Raji (cell line): ENCODE measurements around the gene NUMA1.

Source experiments
- POLR2A ChIP-seq: IDR thresholded peaks from 2 replicates; pipeline ENCODE4 v1.6.1; 2011; ENCODE audit warnings: low read depth, low read length, control low read depth; ENCODE audit not compliant: insufficient read depth

Gene NUMA1

DNA sequence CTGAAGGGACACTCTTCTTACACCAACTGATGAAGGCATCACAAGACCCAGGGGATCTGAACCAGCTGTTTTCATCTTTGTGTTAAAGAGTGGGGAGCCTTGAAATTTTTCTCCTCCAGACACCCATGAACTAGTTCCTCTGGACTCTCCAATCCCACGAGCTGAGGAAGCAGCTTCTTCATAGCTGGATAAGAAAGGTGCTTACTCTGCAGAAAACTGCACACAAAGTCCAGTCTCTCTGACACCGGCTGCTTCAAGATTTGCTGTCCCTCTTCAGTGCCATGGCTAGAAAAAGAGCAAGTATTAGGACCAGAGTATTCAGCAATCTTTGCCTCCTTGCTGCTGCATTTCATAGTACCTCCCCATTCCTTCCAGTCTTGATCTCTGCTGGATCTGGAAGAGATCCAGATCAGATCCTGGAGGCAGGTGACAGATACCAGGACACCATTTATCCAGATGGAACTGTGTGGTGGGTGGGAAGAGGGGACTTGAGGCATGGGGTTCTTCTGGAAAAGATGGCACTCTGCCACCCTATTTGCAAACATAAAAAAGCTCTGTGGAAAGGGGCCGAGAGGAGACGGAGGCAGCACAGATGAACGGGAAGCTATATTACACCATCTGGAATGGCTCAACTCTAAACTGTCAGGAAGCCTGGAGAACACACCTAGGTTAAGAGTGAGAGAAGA lies 56.1 kb downstream of the NUMA1 start:
- TF ChIP-seq POLR2A: no peak

DNA sequence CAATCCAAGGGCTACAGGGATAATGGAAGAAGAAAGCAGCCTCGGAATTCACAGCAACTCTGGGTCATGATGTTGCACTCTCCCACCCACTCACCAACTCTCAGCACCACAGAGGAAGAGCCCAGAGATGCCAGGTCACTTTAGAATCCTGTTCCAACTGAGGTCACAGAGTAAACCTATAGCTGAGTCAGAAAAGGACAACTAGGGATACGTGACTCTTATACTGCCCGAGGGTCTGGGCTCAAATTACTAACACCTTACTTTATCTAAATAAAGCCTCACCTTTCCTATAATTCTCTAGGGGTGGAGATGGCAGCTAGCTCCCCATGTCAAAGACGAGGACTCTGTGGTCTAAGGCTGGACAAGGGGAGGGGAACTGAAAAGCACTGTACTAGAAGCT lies 57.0 kb downstream of the NUMA1 start:
- TF ChIP-seq POLR2A: no peak

DNA sequence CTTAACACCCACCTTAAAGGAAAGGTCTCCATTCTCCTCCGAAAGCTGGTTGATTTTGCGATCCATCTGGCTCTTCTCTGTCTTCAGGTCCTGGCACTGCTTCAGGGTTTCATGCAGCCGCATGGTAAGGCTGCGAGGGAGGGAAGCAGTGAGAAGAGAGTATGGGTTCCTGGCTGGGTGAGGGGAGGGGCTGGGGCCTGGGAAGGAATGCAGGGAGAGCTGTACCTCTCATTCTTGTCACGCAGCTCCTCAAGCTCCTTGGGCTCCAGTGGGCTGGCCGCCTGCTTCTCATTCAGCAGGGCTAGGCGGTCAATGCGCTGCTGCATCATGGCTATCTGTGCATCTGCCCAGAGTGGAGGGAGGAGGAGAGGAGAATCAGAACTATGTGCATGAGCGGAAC lies 62.2 kb downstream of the NUMA1 start:
- TF ChIP-seq POLR2A: no peak

DNA sequence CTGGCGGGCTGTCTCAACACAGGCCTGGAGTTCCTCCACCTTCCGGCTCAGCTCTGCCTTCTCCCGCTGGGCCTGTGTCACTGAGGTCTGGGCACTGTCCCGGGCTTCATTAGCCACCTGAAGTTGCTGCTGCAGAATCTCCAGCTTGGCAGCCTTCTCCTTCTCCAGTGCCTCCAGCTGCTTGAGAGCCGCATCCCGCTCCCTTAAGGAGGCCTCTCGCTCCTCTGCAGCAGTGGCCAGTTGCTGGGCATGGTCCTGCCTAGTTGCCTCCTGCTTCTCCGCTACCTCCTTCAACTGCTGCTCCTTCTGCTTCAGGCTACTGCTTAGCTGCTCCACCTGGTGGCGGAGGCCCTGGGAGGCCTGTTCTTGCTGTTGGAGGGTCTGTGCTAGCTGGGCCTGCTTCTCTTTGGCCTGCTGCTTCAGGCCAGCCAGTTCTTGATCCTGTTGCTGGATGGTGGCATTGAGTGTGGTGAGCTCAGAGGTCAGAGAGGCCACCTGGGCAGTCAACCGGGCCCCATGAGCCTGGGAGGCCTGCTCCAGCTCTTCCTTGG lies 64.8 kb downstream of the NUMA1 start:
- TF ChIP-seq POLR2A: no peak

DNA sequence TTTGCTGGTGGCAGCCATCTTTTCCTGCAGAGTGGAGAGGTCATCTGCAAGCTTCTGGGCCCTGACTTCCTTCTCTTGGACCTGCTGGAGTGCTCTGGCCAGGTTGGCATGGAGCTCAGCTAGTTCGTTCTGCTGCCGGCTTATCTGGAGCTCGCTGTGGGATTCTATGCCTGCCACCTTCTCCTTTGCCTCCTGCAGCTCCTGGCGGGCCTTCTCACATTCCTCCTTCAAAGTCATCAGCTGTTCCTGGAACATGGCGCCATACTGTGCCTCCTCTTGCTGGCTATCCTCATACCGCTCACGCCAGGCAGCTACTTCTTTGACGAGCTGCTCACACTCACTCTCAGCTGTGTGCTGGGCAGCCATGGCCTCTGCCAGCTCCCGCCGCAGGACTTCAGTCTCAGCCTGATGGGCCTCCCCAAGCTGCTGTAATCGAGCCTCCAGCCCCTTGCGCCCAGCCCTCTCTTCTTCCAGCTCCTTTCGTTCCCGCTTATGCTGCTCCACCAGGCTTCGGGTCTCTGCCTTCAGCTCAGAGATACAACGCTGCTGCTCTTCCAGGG lies 65.5 kb downstream of the NUMA1 start:
- no peak for TF ChIP-seq POLR2A

DNA sequence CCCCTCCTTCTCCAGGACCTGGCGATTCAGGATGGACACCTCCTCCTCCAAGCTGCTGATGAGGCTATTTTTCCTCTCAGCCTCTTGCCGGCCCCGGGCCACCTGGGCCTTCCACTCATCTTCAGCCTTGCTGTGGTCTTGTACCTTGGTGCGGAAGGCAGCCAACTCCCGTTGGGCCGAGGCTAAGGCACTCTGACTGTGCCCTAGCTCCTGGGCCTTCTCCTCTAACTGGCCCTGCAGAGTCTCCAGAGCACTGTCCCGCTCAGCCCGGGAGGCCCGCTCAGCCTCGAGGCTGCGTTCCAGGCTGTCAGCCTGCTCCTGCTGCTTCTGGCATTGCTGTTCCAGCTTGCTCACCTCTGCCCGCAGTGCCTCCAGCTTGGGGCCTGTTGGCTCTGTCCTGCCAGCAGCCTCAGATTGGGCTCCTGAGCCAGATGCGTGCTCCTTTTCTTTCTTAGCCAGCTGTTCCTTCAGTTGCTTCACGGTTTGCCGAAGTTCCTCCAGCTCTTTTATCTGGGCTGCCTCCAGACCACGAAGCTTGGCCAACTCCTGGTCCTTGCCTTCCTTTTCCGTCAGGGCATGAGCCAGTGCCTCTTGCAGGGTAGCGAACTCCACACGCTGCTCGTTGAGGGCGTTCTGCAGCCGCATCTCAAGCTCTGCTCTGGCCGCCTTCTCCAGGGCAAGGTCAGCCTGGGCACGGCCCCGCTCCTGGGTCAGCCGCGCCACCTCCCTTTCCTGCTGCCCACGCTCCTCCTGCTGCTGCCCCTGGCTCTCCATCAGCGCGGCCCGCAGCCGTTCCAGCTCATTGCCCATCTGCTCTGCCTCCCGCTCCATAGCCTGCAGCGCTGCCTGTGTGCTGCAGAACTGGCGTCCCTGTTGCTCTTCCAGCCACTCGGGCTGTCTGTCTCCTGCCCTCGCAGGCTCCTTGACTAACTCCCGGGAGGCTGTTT lies 66.3 kb downstream of the NUMA1 start:
- TF ChIP-seq POLR2A: no peak

DNA sequence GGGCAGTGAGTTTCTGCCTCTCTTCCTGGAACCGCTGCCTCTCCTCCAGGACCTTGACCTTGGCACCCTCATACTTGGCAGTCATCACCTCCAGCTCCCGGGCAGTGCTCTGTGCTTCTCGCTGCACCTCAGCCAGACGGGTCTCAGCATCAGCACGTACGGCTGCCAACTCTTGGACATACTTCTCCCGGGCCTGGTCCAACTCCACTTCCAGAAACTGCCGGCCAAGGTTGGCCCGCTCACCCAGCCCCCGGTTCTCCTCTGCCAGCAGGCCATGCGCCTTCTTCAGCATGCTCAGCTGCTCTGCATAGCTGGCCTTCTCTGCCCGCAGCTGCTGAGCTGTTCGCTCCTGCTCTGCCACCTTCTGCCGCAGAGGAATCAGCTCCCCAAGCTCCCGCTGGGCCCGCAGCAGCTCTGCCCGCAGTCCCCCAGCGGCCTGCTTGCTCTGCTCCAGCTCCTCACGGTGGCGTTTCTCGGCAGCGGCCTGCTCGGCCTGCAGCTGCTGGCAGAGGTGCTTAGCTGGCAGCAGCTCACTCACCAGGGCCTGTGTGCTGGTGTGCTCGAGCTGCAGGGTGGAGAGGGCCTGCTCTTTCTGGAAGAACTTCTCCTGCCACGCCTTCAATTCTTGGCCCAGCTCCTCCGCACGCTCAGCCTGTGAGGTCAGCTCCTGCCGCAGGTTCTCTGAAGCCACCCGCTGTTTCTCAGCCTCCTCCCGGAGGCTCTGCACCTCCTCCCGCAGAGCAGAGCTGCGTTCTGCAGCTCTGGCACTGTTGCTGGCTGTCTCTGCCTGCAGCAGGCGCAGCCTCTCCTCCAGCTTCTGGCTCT lies 67.2 kb downstream of the NUMA1 start:
- TF ChIP-seq POLR2A: no peak

DNA sequence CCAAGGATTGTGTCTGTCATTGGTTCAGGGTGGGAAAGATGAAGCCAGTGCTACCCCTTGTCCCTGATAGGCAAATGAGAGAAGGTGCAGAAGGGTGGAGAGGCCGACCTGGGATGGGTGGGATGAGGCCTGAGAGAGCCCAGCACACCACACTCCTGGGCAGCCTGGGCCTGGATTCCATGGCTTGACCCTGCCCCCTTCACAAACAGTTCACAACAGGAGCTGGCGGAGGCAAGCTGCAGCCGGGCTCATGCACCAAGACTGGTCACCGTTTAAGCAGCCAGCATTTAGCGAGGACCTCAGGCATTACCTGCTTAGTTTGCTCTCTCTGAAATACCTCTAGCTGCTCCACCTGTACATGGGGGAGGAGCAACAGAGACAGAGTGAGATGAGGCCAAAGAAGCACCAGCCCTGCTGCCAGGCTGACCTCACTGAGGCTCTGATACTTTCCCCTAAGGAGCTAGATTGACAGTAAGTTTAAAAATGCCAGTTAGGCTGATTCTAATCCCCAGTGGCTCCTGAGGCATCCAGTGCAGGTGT lies 68.2 kb downstream of the NUMA1 start:
- TF ChIP-seq POLR2A: no peak

DNA sequence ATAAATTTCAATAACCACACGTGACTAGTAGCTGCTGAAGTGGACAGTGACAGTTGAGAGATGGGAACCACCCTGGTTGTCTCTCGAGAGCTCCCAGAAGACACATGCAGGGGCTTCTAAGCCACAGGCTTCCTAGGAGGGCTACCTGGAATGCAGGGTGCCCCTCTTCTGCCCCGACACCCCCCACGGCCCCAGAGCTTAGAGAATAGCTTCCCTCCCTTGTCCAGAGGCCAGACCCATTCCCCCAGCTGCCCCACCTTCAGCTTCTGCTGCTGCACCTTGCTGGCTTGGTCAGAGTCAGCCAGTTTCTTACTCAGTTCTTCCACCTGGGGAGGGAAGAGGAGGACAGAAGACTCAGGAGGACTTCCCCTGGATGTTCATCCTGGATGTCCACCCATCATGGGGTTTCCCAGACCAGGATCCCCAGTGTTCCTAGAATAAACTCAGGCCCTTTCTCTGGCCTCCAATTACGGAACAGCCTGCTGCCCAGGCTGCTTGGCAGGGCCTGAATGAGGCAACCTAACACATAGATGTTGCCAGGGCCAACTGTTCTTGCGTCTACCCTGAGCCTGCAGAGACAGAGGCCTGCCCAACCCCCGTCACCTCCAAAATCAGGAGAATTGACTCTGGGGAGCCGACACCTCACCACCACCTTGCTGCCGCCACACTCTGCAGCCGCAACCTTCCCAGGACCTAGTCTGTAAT lies 69.7 kb downstream of the NUMA1 start:
- TF ChIP-seq POLR2A: no peak

DNA sequence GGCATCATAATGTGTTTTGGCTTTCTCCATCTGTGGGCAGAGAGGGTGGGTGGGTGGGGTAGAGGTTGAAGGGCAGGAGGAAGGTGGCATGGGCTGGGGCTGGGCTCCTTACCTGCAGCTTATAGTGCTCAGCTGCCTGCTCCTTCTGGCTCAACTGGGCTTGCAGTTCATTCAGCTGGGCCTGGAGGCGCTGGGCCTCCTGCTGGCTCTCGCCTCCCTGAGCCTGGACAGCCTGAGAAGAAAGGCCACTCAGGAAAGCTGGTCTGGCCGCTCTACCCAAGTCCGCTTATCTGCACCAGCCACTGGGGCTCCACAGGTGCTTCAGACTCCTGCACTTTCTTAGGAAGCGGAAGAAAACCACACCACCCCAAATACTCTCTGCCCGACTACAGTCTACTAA lies 71.2 kb downstream of the NUMA1 start:
- no peak for TF ChIP-seq POLR2A

DNA sequence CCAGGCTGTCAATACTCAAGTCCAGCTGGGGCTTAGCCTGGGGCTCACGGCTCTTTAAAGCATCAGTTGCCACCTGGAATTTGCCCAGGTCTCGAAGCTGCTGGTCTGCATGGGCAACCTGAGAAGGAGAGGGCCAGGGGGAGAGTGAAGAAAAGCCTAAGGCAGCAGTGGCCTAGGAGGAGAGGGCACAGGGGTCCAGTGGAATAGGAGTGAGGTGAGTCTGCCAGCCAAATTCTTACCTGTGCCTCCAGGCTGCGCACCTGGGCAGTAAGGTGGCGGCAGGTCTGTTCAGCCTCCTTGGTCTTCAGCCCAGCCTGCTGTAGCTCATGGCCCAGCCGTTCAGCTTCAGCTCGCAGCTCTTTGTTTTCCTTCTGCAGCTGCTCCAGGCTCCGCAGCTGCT lies 71.6 kb downstream of the NUMA1 start:
- TF ChIP-seq POLR2A: no peak

DNA sequence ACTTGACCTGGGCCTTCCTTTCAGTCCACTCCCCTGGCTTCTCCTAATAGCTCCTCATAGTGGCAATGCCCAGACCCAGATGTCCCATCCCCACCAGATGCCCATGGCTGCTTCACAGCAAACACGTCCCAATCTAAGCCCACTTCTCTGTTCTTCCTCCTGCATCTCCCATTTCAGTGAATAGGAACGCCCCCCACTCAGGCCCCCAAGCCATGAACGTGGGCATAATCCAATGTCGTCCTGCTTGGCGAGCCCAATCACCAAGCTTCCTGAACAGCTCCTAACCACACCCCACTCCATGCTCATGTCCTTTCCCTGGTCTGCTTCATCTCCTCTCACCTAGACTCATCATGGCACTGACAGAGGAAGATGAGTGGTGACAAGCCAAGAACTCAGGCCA lies 72.8 kb downstream of the NUMA1 start:
- no peak for TF ChIP-seq POLR2A

DNA sequence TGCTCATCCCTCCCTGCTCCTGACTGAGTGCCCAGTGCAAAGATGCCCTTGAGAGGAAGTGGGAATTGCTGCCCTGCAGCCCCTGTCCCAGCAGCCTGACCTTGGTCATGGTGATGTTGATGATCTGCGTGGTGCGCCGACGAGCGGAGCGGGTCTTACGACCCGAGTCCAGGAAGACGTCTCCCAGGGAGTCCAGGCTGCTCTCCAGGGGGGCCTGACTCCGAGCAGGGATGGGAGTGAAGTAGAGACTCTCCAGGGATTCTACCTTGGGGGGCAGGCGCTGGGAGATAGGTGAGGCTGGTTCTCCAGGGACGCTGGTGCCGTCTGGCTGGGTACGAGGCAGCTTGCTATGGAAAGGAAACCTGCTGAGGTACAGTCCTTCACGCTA lies 73.3 kb downstream of the NUMA1 start:
- no peak for TF ChIP-seq POLR2A
